GM19463 (cell line): ENCODE results near the gene RALGPS1.
"Not testable (repeated sequence)": the region's sequence is repeated elsewhere in the genome, so short reads cannot be mapped to it uniquely, and the experiment has no call there.

Experiments used
- ATAC-seq: cut with Tn5 transposase; IDR thresholded peaks from one replicate; pipeline ENCODE4 v1.9.1; 2021; ENCODE audit warnings: mild to moderate bottlenecking, moderate library complexity; ENCODE audit not compliant: unreplicated experiment

The RALGPS1 gene

DNA sequence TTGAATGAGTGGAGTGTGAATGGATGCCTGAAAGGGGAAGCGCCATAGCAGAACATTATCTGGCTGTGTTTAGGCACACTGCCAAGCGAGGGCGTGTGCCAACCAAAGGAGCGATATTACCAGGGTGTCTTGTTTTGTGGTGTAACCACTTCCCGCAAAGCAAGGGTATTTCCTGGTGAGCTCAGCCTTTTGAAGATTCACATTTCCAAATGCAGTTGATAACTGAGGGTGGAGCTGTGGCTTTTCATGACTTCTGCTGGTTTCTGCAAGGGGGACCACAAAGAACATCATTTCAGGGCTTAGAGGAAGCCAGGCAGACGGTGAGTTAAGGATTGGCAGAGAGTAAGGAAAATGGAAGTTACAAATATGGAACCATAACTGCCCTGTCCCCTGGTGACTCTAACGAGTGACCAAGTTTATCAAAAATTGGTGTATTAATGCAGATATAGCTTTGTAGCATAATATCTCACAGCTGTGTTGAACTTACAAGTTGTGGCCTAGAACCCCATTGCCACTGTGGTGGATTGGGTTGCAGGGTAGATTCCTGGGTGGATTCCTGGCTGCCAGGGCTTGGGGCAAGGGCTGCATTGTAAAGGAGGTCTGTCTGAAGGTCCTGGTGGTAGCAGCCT is 71.4 kb downstream of the RALGPS1 start:
- ATAC-seq = peak; percentile 63

DNA sequence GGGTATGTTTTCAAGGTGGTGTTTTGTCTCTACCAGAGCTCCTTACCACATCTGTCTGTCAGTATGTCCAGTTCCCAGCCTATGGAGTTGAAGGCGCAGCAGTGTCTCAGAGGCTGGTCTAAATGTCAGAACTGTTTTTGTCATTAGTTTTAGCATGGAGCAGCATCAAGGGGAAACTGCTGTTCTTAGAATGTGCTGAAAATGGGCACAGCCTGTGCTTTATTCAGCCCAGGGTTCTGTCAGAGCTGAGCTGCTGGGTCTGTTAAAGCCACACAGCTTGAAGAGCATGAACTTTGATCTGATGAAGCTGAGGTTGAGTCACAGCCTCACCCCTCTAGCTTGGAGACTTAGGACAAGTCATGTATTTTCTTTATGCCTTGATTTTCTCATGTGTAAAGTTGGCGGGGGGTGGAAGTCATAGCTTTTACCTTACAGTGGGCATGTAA is 71.9 kb downstream of the RALGPS1 start:
- peak; percentile 17 for ATAC-seq

DNA sequence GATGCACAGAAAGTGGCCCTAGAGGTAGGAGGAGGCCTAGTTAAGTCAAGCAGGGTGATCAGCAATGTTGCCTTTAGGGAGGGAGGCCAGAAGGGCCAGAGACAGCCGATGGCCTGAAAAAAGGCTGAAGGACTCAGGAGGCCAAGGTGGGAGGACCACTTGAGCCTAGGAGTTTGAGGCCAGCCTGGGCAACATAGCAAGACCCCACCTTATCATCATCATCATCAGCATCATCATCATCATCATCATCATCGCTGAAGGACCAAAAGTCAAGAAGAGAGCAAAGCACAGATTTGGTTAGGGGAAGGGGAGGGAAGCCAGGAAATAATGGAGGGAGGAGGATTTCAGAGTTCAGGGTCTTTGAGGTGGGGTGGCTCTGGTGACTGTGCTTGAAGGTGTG is 74.3 kb downstream of the RALGPS1 start:
- no peak for ATAC-seq

DNA sequence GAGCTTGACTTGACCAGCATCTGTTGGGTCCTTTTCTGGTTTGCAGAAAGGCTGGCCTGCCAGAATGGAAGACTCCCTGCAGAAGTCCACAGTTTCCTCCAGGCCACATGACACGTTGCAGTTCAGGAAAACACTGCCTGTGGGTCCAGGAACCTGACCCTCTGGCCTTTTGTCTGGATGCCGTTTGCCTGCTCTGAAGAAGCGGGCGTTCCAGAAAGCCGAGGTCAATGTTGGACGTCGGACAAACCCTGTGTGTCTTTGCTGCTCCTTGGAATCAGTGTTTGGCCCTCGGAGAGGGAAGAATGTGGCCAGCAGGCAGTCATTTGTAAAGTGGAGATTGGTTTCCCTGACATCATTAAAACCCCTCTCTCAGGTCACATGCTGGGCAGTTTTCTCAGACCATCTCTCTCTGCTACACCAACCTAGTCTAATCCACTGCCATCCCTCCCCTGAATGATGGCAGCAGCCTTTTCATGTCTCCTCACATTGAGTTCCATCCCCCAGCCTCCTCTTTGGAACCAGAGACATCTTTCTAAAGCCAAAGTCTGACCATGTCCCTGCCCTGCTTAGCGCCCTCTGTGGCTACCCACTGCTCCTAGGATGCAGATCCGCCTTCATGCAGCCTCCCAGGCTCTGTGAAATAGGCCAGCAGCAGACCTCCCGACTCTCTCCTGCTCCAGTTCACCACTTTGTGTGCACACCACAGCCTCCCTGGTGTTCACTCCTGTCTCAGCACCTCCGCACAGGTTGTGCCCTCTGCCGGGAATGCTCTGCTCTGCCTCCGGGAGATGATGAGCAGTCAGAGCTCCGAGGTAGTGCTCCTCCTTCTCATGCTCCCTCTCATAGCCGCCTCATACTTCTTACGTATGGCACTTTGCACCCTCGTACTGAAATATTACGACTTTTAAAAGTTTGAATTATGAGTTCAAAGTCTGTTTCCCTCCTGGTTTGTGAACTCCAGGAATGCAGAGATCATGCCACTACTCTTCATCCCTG is 75.6 kb downstream of the RALGPS1 start:
- no peak for ATAC-seq

DNA sequence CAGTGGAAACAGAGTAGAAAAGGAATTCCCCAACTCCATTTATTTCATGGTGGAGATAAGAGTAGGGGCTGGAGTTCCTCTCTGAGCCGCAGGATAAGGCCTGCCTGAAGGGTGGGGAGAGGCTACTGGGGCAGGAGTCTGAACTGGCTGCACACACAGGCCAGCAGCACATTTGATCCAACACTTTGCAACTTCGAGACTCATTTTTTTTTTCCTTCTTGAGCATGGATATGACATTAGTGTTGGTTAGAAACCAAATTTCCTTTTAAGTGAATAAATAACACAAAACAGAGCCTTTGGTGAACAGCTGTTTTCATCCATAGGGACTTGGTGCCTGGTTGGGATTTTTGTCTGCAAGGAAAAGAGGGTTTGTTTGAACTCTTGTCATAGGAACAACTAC is 76.6 kb downstream of the RALGPS1 start:
- ATAC-seq = no peak

DNA sequence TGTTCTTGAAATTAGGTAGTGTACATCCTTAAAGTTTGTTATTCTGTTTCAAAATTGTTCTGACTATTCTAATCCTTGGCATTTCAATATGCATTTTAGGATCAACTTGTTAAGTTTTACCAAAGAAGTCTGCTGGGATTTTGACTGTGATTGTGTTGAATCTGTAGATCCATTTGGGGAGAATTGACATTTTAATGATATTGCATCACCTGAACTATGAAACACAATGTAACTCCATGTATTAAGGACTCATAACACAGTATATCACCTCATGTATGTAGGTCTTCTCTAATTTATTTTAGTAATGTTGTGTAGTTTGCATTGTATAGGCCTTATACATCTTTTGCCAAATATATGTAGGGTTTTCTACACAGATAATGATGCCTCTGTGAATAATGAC is 77.8 kb downstream of the RALGPS1 start:
- no peak for ATAC-seq

DNA sequence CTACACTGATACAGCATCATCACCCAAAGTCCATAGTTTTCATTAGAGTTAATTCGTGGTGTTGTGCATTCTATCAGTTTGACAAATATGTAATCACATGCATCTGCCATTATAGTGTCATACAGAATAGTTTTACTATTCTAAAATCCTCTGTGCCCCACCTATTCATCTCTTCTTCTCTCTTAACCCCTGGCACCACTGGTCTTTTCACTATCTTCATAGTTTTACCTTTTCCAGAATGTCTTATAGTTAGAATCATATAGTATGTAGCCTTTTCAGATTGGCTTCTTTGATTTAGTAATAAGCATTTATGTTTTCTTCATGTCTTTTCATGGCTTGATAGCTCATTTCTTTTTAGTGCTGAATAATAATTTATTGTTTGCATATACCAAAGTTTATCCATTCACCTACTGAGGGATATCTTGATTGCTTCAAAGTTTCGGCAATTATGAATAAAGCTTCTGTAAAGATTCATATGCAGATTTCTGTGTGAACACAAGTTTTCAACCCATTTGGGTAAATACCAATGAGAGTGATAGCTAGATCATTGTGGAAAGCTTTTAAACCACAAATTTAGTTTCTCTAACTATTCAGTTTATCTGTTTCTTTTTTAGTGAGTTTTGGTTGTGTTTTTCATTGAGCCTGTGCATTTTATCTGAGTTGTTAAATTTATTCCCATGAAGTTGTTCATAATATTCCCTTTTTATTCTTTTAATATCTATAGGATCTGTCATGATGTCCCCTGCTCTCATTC is 84.9 kb downstream of the RALGPS1 start:
- no peak for ATAC-seq

DNA sequence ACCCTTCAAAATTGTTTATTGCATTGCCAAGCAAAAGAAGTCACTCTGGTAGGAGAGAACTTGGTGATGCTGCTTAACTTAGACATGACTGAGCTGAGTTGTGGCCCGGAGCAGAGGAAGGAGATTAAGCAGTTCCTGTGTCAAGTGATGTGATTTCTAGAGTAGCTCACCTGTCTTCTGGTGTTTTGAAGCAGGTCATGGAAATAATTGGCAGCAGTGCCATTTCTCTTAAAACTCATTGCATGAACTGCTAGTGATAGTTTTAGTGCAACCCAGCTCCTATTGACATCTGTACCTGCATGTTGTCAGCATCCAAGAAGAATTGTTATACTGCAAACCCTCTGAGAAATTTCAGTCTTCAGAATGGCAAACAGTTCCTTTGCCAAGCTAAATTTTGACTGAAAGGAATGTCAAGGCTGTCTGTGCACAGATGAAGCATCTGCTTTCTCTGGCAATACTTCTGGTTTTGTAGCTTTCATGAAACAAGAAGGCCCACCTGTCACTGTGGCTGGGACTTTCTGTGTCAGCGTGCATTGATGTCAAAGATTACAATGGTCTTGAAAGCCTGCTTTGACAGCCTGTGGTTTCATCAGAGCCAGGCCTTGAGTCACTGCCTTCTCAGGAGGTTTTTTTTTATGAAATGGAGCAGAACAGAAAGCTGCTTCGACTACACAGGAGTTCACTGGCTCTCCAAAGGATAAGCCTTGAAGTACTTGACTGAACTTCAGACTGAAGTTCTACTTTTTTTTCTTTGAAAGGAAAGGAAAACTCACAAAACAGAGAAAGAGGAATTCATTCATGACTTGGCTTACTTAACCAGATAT is 90.6 kb downstream of the RALGPS1 start:
- peak; percentile 93 for ATAC-seq

DNA sequence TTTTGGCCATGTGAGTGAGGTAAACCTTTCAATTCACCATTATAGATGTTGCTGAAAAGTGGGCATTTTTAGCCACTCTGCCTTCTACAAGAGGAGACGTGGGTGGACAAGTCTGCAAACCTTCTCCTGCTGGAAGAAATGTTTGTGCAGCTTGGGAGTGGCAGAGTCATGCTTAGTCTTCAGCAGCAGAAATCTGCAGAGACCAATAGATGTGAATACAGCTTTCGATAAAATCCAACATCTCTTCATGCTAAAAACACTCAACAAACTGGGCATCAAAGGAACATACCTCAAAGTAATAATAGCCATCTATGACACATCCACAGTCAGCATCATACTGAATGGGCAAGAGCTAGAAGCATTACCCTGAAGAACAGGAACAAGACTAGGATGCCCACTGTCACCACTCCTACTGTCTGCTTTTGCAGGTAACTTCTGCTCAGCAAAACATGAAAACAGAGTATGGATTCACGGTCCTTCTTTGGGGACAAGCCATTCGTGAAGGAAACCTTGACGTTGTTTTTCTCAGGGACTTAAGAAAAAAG is 91.3 kb downstream of the RALGPS1 start:
- ATAC-seq = peak; percentile 20

DNA sequence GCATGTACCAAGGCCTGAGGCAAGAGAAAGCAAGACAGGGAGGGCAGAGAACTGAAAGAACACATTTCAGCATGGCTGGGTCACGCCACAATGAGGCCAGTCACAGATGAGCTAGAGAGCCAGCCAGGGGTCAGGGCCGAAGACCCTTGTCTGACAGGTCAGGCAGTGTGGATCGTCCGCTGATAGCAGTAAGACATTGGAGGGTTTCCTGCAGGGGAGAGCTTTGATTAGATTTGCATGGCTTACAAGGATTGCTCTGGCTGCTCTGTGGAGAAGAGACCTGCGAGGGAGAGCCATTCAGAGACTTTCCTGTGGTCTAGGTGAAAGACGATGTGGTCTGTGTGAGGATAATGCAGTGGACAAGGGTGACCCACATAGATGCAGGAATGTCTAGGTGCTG is 93.1 kb downstream of the RALGPS1 start:
- no peak for ATAC-seq

DNA sequence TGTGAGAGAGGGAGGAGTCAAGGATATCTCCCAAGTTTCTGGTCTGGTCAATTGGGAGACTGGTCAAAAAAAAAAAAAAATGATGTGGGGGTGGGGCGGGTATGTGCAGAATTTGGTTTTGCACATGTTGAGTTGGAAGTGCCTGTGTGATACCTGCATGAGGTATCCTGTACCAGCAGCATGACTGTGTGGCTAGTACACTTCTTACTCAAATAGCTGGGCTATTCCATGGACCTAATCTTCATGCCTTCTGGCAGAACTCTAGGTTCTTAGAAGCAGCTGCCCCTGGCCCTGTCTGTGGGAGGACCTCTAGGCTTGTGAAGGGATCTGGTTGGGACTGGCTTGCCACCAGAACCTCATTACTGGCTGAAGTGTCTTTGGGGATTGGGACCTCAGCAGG is 93.5 kb downstream of the RALGPS1 start:
- ATAC-seq = no peak

DNA sequence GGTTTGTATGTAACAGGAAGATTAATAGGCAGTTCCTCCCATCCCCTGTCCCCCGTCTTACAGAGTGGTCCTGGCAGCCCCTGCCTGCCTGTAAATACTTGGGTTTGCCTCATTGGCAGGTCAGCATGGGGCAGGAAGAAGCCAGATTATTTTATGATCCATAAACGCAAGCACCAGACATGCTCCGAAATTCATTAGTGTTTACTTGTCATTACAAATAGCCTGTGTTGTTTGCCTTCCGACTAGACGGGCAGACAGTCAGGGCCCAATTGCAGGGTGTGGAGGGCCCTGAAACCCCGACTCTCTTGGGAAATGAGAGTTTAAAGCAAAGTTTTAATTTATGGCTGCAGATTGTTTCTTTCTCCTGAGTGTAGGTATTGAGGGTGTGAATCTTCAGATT is 97.2 kb downstream of the RALGPS1 start:
- no peak for ATAC-seq

DNA sequence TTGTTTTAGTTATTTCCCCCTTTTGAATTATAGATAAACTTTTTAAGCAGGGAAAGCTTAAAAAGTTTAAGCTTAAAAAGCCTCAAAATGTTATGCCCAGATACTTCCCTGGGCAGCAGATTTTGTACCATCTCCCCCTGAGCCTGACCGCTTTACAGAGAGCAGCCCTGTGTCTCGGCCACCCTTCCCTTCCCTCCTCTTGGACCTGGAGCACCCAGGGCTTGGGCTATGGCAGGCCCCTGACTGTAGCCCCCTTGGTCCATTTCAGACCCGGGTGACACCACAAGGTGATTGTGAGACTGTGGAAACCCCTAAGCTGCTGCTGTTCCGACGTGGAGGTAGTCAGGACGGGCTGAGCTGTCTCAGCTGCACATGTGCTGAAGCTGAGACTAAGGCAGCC is 97.7 kb downstream of the RALGPS1 start:
- ATAC-seq = no peak

DNA sequence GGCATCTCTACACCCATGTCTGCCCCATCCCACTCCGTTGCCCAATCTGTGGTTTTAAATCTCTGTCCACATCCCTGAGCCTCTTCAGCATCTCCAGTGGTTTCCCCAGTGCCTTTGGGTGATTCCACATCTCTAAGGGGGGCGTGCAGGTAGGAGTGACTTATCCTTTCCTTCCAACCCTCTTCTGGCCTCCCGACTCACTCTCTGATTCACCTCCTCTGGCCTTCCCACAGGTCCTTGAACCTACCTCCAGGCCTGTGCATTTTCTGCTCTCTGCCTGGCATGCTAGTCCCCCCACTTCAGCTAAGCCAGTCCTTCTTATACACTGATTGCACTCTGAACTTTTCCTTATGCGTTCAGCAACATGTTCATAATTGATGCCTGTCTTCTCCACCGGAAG is 99.0 kb downstream of the RALGPS1 start:
- no peak for ATAC-seq

DNA sequence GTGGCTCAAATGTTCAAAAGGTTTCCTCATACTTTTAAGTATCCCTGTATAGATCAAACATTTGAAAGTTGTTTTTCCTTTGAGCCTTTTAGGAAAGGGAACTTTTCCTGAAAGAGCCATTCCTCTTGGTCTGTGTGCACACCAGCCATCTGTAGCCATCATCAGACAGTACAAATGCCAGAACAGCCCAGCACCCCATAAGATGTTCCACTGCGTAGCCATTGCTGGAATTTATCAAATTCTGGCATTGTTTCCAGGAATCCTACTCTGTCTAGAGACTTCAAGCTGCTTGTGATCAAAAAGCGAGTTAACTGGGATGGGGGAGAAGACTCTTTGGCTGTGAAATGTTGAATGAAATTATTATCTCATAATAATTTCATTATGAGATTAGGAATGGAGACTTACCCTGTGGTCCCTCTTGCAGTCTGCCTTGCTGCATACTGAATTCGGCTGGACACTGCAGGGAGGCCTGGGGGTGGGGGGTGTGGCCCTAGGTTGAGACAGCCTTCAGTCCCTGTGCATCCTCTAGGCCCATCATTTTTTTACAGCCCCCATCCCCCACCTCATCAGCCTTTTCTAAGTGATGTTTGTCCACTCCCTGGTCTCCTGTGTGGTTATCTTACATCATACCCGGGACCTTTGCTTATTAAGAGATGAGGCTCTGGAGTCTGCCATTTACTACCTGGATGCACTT is 99.8 kb downstream of the RALGPS1 start:
- ATAC-seq = no peak

DNA sequence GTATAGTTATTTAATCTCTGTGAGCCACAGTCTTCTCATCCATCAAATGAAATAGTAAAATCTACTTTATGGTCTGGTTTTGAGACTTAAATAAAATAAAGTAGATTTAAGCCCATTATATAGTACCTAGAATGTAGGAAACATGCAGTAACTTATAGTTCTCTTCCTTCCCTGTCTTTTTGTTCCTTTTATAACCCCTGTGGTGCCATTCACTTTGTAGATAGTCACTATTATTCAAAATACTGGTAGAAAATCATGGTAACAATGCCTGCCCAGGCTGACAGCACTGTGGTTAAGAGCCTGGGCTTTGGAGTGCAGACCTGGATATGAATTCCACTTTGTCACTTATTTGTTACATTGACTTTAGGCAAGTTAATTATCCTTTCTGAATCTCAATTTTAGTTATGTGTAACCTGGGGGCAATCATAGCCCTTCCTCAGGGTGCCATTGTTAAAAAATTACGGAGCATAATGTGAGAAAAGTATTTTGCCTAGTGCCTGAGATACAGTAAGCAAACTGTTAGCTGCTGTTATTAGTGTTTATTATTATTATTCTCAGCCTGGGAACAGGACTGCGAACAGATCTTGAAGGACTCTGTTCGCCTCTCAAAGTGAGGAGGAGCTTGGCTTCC is 100.4 kb downstream of the RALGPS1 start:
- ATAC-seq = no peak

DNA sequence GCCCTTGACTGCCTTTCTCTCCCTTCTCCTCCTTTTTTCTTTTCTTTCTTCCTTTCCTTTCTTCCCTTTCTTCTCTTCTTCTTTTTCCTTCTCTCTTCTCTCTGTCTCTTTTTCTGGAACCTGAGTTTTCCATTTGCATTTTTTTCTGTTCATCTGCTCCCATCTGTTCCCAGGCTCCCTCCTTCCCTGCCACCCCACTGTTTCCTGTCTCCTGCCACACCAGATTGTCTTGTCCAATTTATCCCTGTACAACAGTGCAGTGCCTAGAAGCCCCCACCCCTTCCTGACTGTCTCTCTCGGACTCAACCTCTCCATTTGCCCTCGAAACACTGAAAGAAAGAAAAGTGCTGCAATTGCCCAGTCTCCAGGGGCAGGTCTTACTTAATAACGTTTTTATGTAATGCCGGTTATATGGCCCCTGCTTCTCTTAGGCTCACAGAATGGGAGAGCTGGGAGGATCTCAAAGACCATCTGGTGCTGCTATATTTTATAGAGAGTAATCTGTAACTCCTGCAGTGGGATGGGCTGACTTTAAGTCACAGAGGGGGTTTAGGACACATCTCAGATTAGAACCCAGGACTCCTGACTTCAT is 101.4 kb downstream of the RALGPS1 start:
- no peak for ATAC-seq

DNA sequence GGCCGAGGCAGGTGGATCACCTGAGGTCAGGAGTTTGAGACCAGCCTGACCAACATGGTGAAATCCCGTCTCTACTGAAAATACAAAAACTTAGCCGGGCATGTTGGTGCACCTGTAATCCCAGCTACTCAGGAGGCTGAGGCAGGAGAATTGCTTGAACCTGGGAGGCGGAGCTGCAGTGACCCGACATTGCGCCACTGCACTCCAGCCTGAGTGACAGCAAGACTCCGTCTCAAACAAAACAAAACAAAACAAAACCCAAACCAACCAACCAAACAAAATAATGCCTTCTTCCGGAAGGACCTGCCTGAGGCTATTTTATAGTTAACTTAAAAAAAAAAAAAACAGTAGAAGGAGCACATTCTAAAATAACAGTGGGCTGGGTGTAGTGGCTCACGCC is 103.4 kb downstream of the RALGPS1 start:
- not testable (repeated sequence) for ATAC-seq

DNA sequence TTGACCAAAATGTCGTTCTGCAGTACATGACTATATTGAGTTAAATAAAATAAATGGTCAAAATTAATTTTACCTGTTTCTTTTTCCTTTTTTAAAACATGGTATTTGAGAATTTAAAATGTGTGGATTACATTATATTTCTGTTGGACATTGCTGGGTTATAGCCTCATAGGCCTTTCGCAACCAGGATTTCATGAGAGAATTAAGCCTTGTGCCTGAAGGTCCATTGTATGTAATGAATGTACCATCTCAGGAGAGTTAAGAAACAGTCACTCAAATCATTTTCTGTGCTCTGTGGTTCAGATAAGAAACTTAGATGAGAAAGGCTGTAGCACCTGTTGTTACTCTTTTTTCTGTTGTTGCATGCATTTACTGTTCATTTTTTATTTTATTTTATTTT is 104.4 kb downstream of the RALGPS1 start:
- ATAC-seq = no peak
